Measurements from ENCODE around the gene PIP4K2B. TPM values are rescaled to one million over a fixed set of nuclear protein-coding genes. Genes with fewer than 3 reads are reported as not detected.

The PIP4K2B gene
- total RNA-seq, 6 experiments from 2014 or later, result 48.7 to 61.8 (median 55.5) TPM

- no peak for TF ChIP-seq CTCF (IDR thresholded peaks at IDR 0.05)
- no peak overlapping the region for H3K4me3 Mint-ChIP-seq
Measured at GRCh38 chr17:38768417-38768816, 30.9 kb downstream of the PIP4K2B start.

GRCh38 chr17:38766341-38766740, 33.0 kb downstream of the PIP4K2B start:
- Mint-ChIP-seq H3K9me3 (no peaks in the 10 kb centered on the region), H3K27me3 (ENCODE audit: insufficient read depth) (no peaks in the 10 kb centered on the region; the same call in none of the 2 replicates), H3K4me1 (ENCODE audit: low read depth) (no peaks in the 10 kb centered on the region; the same call in 1 of the 2 replicates), H3K36me3 (ENCODE audit: low read depth) (peaks cover 58% of the 10 kb centered on the region), H3K4me3 (no peak overlapping the region), H3K27ac (peak overlapping the region; percentile 16; the same call in 1 of the 2 replicates)
- no peak for DNase-seq
- no peak for TF ChIP-seq CTCF (IDR thresholded peaks at IDR 0.05)

More at GRCh38 chr17:38768417-38768816, 30.9 kb downstream of the PIP4K2B start:
- Mint-ChIP-seq H3K4me1 (ENCODE audit: low read depth) (no peaks in the 10 kb centered on the region; the same call in 1 of the 2 replicates), H3K9me3 (no peaks in the 10 kb centered on the region), H3K27me3 (ENCODE audit: insufficient read depth) (no peaks in the 10 kb centered on the region; the same call in none of the 2 replicates), H3K36me3 (ENCODE audit: low read depth) (peaks cover 57% of the 10 kb centered on the region), H3K27ac (peak overlapping the region; percentile 49; the same call in 1 of the 2 replicates)
- no peak for DNase-seq

- DNase-seq, result no peak
- no peak for TF ChIP-seq CTCF (IDR thresholded peaks at IDR 0.05)
- H3K4me3 Mint-ChIP-seq, result no peak overlapping the region
- no peaks in the 10 kb centered on the region for H3K9me3 Mint-ChIP-seq
- peaks cover 48% of the 10 kb centered on the region for H3K36me3 Mint-ChIP-seq (ENCODE audit: low read depth)
- no peaks in the 10 kb centered on the region; the same call in 1 of the 2 replicates for H3K27me3 Mint-ChIP-seq (ENCODE audit: insufficient read depth)
- H3K4me1 Mint-ChIP-seq (ENCODE audit: low read depth), result no peaks in the 10 kb centered on the region
- H3K27ac Mint-ChIP-seq, result peak overlapping the region; percentile 28; the same call in 1 of the 2 replicates
Measured at GRCh38 chr17:38762231-38762630, 37.1 kb downstream of the PIP4K2B start.

- peak; percentile 71 for TF ChIP-seq CTCF (IDR thresholded peaks at IDR 0.05)
- no peak overlapping the region for H3K4me3 Mint-ChIP-seq
- no peaks in the 10 kb centered on the region; the same call in 1 of the 2 replicates for H3K27me3 Mint-ChIP-seq (ENCODE audit: insufficient read depth)
- no peaks in the 10 kb centered on the region for H3K4me1 Mint-ChIP-seq (ENCODE audit: low read depth)
- peaks cover 42% of the 10 kb centered on the region for H3K36me3 Mint-ChIP-seq (ENCODE audit: low read depth)
- DNase-seq, result peak; percentile 35
- peak overlapping the region; percentile 12; the same call in 1 of the 2 replicates for H3K27ac Mint-ChIP-seq
- H3K9me3 Mint-ChIP-seq, result no peaks in the 10 kb centered on the region
Measured at GRCh38 chr17:38761612-38762011, 37.7 kb downstream of the PIP4K2B start.

- no peak for TF ChIP-seq CTCF (IDR thresholded peaks at IDR 0.05)
- peaks cover 31% of the 10 kb centered on the region for H3K4me1 Mint-ChIP-seq (ENCODE audit: low read depth)
- H3K9me3 Mint-ChIP-seq, result no peaks in the 10 kb centered on the region
- peaks cover 5% of the 10 kb centered on the region for H3K27me3 Mint-ChIP-seq (ENCODE audit: insufficient read depth)
- peak overlapping the region; percentile 95 for H3K4me3 Mint-ChIP-seq
- no peak for DNase-seq
- H3K27ac Mint-ChIP-seq, result peak overlapping the region; percentile 90
- peaks cover 15% of the 10 kb centered on the region for H3K36me3 Mint-ChIP-seq (ENCODE audit: low read depth)
Measured at GRCh38 chr17:38753071-38753506, 46.3 kb downstream of the PIP4K2B start.
